ENCODE data around the gene PI4KB.

GRCh38 chr1:151282883-151283725 is 44.1 kb downstream of the PI4KB start:
- TF ChIP-seq CTCF (conservative IDR thresholded peaks at IDR 0.05) (no peak), ZFX (IDR thresholded peaks at IDR 0.05) (peak; percentile 58; the same call in 1 of the 2 replicates)
